ENCODE results near the gene ASAP2.

The ASAP2 gene

GRCh38 chr2:9205963-9206948 is at the start of gene ASAP2:
ASAP2 (plus strand) TSS chr2:9206812; CDS start chr2:9207105, 293 bp downstream.
- H3K4me3 ChIP-seq (ENCODE audit: low read length): peak within 1 kb of the TSS; percentile 67
- TF ChIP-seq, protein P1, sequence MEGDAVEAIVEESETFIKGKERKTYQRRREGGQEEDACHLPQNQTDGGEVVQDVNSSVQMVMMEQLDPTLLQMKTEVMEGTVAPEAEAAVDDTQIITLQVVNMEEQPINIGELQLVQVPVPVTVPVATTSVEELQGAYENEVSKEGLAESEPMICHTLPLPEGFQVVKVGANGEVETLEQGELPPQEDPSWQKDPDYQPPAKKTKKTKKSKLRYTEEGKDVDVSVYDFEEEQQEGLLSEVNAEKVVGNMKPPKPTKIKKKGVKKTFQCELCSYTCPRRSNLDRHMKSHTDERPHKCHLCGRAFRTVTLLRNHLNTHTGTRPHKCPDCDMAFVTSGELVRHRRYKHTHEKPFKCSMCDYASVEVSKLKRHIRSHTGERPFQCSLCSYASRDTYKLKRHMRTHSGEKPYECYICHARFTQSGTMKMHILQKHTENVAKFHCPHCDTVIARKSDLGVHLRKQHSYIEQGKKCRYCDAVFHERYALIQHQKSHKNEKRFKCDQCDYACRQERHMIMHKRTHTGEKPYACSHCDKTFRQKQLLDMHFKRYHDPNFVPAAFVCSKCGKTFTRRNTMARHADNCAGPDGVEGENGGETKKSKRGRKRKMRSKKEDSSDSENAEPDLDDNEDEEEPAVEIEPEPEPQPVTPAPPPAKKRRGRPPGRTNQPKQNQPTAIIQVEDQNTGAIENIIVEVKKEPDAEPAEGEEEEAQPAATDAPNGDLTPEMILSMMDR (IDR thresholded peaks at IDR 0.05; ENCODE audit: insufficient read depth, low read depth, low read length, missing control alignments): peak; percentile 60
- DNase-seq (ENCODE audit: low read depth): peak; percentile 81

GRCh38 chr2:9158786-9159779 is 47.5 kb upstream of the ASAP2 start:
- TF ChIP-seq, protein P1 (IDR thresholded peaks at IDR 0.05; ENCODE audit: insufficient read depth, low read depth, low read length, missing control alignments): no peak
- DNase-seq (ENCODE audit: low read depth): peak; percentile 89
- no peak overlapping the region for H3K4me3 ChIP-seq (ENCODE audit: low read length)

DNA sequence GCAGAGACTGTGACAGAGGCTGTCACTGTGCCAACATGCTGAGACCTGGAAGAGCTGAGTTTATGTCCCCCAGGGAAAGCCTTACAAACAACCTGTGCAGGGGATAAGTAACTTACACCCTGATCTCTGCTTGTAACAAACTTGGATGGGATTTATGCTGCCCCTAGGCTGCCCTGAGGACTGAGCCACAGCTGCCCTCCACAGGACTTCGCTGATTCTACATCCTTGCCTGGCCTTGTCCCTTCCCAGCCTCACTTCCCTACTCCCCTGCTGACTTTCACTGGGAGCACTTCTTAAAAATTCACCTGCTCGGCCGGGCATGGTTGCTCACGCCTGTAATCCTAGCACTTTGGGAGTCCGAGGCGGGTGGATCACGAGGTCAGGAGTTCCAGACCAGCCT is 45.9 kb upstream of the ASAP2 start:
- no peak for DNase-seq (ENCODE audit: low read depth)
- TF ChIP-seq, protein P1 (IDR thresholded peaks at IDR 0.05; ENCODE audit: insufficient read depth, low read depth, low read length, missing control alignments): no peak
- no peak overlapping the region for H3K4me3 ChIP-seq (ENCODE audit: low read length)

- no peak for DNase-seq (ENCODE audit: low read depth)
- no peak overlapping the region for H3K4me3 ChIP-seq (ENCODE audit: low read length)
- TF ChIP-seq, protein P1 (IDR thresholded peaks at IDR 0.05; ENCODE audit: insufficient read depth, low read depth, low read length, missing control alignments): no peak
These were observed 43.8 kb upstream of the ASAP2 start for GRCh38 chr2:9162841-9163240.

GRCh38 chr2:9163306-9164111 is 43.1 kb upstream of the ASAP2 start:
- no peak overlapping the region for H3K4me3 ChIP-seq (ENCODE audit: low read length)
- peak; percentile 35 for DNase-seq (ENCODE audit: low read depth)
- TF ChIP-seq, protein P1 (IDR thresholded peaks at IDR 0.05; ENCODE audit: insufficient read depth, low read depth, low read length, missing control alignments): no peak

GRCh38 chr2:9164112-9164608 is 42.5 kb upstream of the ASAP2 start:
- peak; percentile 66 for DNase-seq (ENCODE audit: low read depth)
- no peak overlapping the region for H3K4me3 ChIP-seq (ENCODE audit: low read length)
- TF ChIP-seq, protein P1 (IDR thresholded peaks at IDR 0.05; ENCODE audit: insufficient read depth, low read depth, low read length, missing control alignments): no peak

All from epithelial cell of esophagus (primary cell).